ENCODE results near the gene MFAP3L. TPM values are rescaled to one million over a fixed set of nuclear protein-coding genes. Genes with fewer than 3 reads are reported as not detected.

Gene MFAP3L
- total RNA-seq, 1 donor from 2014 or later, result 14.2 TPM

- Histone ChIP-seq H3K27me3 (ENCODE audit: control insufficient read depth, insufficient read depth, low read length) (no peaks in the 10 kb centered on the region), H3K4me3 (ENCODE audit: low read depth, low read length) (no peak overlapping the region), H3K36me3 (ENCODE audit: control insufficient read depth, insufficient read depth, low read length) (no peaks in the 10 kb centered on the region)
- TF ChIP-seq, protein P1, sequence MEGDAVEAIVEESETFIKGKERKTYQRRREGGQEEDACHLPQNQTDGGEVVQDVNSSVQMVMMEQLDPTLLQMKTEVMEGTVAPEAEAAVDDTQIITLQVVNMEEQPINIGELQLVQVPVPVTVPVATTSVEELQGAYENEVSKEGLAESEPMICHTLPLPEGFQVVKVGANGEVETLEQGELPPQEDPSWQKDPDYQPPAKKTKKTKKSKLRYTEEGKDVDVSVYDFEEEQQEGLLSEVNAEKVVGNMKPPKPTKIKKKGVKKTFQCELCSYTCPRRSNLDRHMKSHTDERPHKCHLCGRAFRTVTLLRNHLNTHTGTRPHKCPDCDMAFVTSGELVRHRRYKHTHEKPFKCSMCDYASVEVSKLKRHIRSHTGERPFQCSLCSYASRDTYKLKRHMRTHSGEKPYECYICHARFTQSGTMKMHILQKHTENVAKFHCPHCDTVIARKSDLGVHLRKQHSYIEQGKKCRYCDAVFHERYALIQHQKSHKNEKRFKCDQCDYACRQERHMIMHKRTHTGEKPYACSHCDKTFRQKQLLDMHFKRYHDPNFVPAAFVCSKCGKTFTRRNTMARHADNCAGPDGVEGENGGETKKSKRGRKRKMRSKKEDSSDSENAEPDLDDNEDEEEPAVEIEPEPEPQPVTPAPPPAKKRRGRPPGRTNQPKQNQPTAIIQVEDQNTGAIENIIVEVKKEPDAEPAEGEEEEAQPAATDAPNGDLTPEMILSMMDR (IDR thresholded peaks at IDR 0.05; ENCODE audit: insufficient read depth, low read length, poor library complexity, severe bottlenecking), result no peak
- DNase-seq (ENCODE audit: low read depth), result no peak
Measured at GRCh38 chr4:170033999-170034398, 7.8 kb upstream of the MFAP3L start.

DNA sequence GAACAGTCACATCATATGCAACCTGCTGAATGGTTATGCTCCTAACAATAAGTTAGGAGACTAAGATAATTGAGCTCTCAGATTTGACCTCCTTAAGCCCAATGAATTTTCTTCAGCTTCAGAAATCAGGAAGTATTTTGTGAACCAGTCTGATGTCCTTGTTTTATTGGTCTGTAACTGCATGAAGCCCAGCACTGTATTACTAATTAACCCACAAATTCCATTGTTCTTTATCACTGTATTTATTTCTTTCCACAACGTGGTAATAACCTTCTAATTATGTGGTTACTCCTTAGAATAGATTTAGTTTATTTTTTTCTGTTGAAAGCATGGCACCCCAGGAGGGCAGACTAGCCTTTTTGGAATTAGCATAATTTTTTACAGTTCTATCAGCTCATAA is 3.9 kb upstream of the MFAP3L start:
- no peak overlapping the region for H3K4me3 ChIP-seq (ENCODE audit: low read depth, low read length)

DNA sequence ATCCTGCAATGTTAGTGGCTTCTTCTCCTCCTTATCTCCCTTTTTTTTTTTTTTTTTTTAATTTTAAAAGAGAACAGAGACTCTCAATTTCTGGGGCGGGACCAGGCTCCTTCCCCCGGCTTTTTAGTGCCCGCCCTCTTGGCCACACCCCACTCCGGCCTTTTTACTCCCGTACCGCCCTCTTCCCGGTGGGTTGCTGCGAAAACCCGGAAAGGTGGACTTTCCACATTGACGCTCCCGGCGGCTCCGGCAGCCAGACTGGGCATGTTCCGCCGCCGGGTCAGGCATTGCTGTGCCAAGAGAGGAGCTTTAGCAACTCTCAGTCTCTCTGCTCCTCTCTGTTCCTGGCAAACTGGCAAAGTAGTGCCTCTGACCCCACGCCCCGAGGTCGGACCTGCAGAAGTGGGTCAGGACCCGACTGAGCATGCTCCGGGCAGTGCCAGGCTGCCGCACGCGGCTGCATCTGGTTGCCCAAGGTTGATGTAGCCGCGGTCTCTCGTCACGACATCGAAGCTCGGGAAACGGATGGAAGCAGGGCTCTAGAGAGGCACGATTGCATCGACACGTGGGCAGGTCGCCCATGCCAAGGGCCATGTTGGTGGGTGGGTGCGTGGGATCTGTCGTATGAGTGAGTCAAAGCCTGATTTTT is 1.1 kb upstream of the MFAP3L start:
- Histone ChIP-seq H3K27me3 (ENCODE audit: control insufficient read depth, insufficient read depth, low read length) (peaks cover 3% of the 10 kb centered on the region), H3K4me3 (ENCODE audit: low read depth, low read length) (peak overlapping the region; percentile 78), H3K36me3 (ENCODE audit: control insufficient read depth, insufficient read depth, low read length) (no peaks in the 10 kb centered on the region)
- TF ChIP-seq, protein P1 (IDR thresholded peaks at IDR 0.05; ENCODE audit: insufficient read depth, low read length, poor library complexity, severe bottlenecking), result no peak
- peak; percentile 43 for DNase-seq (ENCODE audit: low read depth)

More for the DNA sequence above, 3.9 kb upstream of the MFAP3L start:
- H3K27me3 ChIP-seq (ENCODE audit: control insufficient read depth, insufficient read depth, low read length), result peaks cover 3% of the 10 kb centered on the region
- peak; percentile 39 for DNase-seq (ENCODE audit: low read depth)
- TF ChIP-seq, protein P1 (IDR thresholded peaks at IDR 0.05; ENCODE audit: insufficient read depth, low read length, poor library complexity, severe bottlenecking), result no peak
- H3K36me3 ChIP-seq (ENCODE audit: control insufficient read depth, insufficient read depth, low read length), result no peaks in the 10 kb centered on the region

- no peak for DNase-seq (ENCODE audit: low read depth)
- H3K4me3 ChIP-seq (ENCODE audit: low read depth, low read length), result peak overlapping the region; percentile 78
- peaks cover 3% of the 10 kb centered on the region for H3K27me3 ChIP-seq (ENCODE audit: control insufficient read depth, insufficient read depth, low read length)
- H3K36me3 ChIP-seq (ENCODE audit: control insufficient read depth, insufficient read depth, low read length), result no peaks in the 10 kb centered on the region
- TF ChIP-seq, protein P1 (IDR thresholded peaks at IDR 0.05; ENCODE audit: insufficient read depth, low read length, poor library complexity, severe bottlenecking), result no peak
Measured at GRCh38 chr4:170025523-170026252, 507 bp downstream of the MFAP3L start.

GRCh38 chr4:170022211-170022610 is 4.0 kb downstream of the MFAP3L start:
- no peak for DNase-seq (ENCODE audit: low read depth)
- no peaks in the 10 kb centered on the region for H3K36me3 ChIP-seq (ENCODE audit: control insufficient read depth, insufficient read depth, low read length)
- peaks cover 3% of the 10 kb centered on the region for H3K27me3 ChIP-seq (ENCODE audit: control insufficient read depth, insufficient read depth, low read length)
- no peak overlapping the region for H3K4me3 ChIP-seq (ENCODE audit: low read depth, low read length)
- TF ChIP-seq, protein P1 (IDR thresholded peaks at IDR 0.05; ENCODE audit: insufficient read depth, low read length, poor library complexity, severe bottlenecking), result no peak
